Lung (tissue), 12 donors: ENCODE data around the gene RELN. TPM values are rescaled to one million over a fixed set of nuclear protein-coding genes. Genes with fewer than 3 reads are reported as not detected.

ENCODE experiments used
- ATAC-seq: fragments of 200-7000 bp; cut with Tn5 transposase; one replicate; pipeline ENCODE4 v1.9.1; 2020; ENCODE audit warnings: moderate number of reproducible peaks; ENCODE audit not compliant: insufficient read depth, low FRiP score
- DNase-seq, 3 donors: peaks; one replicate each; pipeline ENCODE4 v3.0.0-alpha.2; 2013 to 2017
- H3K27ac ChIP-seq, 2 donors: one replicate each; pipeline ENCODE4 v1.5.1; 2013; ENCODE audit warnings: mild to moderate bottlenecking in 2 of 2, moderate library complexity in 2 of 2, control low read depth in 1 of 2, inconsistent platforms in 1 of 2, low read depth in 1 of 2, low read length in 1 of 2
- H3K27me3 ChIP-seq, 3 donors: one replicate each; pipeline ENCODE4 v1.5.1; 2013; ENCODE audit warnings: low read length in 2 of 3; ENCODE audit not compliant: control insufficient read depth in 3 of 3, insufficient read depth in 3 of 3
- H3K36me3 ChIP-seq, 4 donors: one replicate each; pipeline ENCODE4 v1.5.1; 2013; ENCODE audit warnings: low read length in 4 of 4, mild to moderate bottlenecking in 1 of 4, moderate library complexity in 1 of 4; ENCODE audit not compliant: control insufficient read depth in 4 of 4, insufficient read depth in 4 of 4
- H3K4me1 ChIP-seq, 5 donors: one replicate each; pipeline ENCODE4 v1.5.1; 2013; ENCODE audit warnings: low read length in 5 of 5, mild to moderate bottlenecking in 2 of 5, moderate library complexity in 1 of 5; ENCODE audit not compliant: control insufficient read depth in 5 of 5, insufficient read depth in 5 of 5
- H3K4me3 ChIP-seq: one replicate; pipeline ENCODE4 v1.5.1; 2013; ENCODE audit warnings: mild to moderate bottlenecking, control low read depth, moderate library complexity
- H3K9ac ChIP-seq, 2 donors: one replicate each; pipeline ENCODE4 v1.5.1; 2013; ENCODE audit warnings: low read length in 2 of 2, control low read depth in 1 of 2; ENCODE audit not compliant: insufficient read depth in 1 of 2
- H3K9me3 ChIP-seq, 4 donors: one replicate each; pipeline ENCODE4 v1.5.1; 2013; ENCODE audit warnings: low read length in 3 of 4, mild to moderate bottlenecking in 1 of 4, moderate library complexity in 1 of 4; ENCODE audit not compliant: control insufficient read depth in 4 of 4, insufficient read depth in 3 of 4
- WGBS, 2 donors: extraction: QIAGEN DNeasy Blood & Tissue Kit; methylation state at CpG; one replicate each; pipeline ENCODE4 v1.1.7; 2013; 5-methylcytosine and 5-hydroxymethylcytosine counted together
- polyA plus RNA-seq, 2 donors: library from polyadenylated mRNA; stranded (reverse); fragments of 200-250 nt; gene quantifications; one replicate each; pipeline ENCODE4 v1.2.1, GENCODE V29; 2013
- total RNA-seq, 2 donors: library from RNA; depleted of rRNA in 1 of 2; stranded (reverse); fragments of >200 nt in 1 of 2; gene quantifications; one replicate each; pipeline ENCODE4 v1.2.1, GENCODE V29; 2014 to 2021
- TF ChIP-seq, protein P1 (sequence below): IDR thresholded peaks from 2 replicates; pipeline ENCODE4 v1.5.1; 2012; ENCODE audit warnings: mild to moderate bottlenecking; ENCODE audit errors: control extremely low read depth, extremely low read depth
- donor health status: control.
- donor health status: control.
- donor health status: Bipolar disorder and iron deficiency.
- donor health status: healthy.
- donor health status: DM: yes; HTN: yes; CAD: no.

The RELN gene
- total and polyA plus RNA-seq, 4 donors, result 0.24 to 7.7 (median 2.0) TPM

DNA sequence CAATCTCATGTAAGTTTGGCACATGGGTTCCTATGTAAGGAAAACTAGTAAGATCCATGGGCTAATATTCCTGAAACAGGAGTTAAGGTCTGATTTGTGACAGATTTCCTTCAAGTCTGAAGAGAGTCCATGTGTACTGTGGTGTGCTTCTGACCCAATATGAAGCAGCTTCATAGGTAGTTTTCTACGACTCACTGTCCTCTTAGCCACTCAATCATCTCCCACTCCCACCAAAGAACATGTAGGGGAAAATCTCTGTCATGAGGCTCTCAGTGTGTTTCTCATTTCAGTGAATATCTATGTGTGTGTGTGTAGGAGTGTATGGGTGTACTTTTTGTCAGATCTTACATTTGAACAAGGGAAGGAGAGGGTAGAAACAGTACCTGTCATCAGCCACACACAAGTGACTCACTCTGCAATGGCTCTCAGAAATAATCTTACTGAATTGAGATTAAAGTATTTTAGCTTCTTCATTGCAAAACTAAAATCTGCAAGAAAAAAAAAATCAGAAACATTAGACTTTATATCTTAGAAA lies 31.1 kb downstream of the RELN start:
- ATAC-seq (no peak), DNase-seq (no peak)
- Histone ChIP-seq H3K36me3 (no peaks in the 10 kb centered on the region), H3K4me3 (no peak overlapping the region), H3K27ac (no peak overlapping the region), H3K27me3 (peaks cover 0 to 7% (median 0%) of the 10 kb centered on the region in 3 donors), H3K9me3 (no peaks in the 10 kb centered on the region), H3K4me1 (no peaks in the 10 kb centered on the region), H3K9ac (no peak overlapping the region)
- TF ChIP-seq, protein P1, sequence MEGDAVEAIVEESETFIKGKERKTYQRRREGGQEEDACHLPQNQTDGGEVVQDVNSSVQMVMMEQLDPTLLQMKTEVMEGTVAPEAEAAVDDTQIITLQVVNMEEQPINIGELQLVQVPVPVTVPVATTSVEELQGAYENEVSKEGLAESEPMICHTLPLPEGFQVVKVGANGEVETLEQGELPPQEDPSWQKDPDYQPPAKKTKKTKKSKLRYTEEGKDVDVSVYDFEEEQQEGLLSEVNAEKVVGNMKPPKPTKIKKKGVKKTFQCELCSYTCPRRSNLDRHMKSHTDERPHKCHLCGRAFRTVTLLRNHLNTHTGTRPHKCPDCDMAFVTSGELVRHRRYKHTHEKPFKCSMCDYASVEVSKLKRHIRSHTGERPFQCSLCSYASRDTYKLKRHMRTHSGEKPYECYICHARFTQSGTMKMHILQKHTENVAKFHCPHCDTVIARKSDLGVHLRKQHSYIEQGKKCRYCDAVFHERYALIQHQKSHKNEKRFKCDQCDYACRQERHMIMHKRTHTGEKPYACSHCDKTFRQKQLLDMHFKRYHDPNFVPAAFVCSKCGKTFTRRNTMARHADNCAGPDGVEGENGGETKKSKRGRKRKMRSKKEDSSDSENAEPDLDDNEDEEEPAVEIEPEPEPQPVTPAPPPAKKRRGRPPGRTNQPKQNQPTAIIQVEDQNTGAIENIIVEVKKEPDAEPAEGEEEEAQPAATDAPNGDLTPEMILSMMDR, result no peak
- 74 to 94% methylated on average over 1 of the region's 1 CpG for WGBS, 2 donors

DNA sequence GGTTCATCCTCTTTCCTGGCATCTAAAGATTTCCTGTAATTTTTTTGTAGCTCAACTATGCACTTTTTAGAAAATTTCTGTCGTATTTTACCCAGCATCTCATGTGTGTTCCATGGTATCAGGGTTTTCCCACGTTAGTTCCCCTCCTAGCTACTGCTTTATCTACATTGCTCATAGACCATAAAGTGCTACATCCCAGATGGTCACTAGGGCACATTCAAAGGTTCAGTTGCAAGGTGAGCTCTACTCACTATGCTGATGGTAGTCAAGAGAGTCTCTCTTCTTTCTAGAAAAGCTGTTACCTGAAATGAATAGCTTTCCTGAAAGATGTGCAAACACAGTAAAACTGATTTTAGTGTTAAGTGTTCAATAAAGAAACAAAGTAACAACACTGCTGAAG lies 33.5 kb downstream of the RELN start:
- Histone ChIP-seq H3K9ac (no peak overlapping the region), H3K4me3 (no peak overlapping the region), H3K36me3 (no peaks in the 10 kb centered on the region), H3K27me3 (peaks cover 0 to 7% (median 0%) of the 10 kb centered on the region in 3 donors), H3K4me1 (no peaks in the 10 kb centered on the region), H3K9me3 (no peaks in the 10 kb centered on the region), H3K27ac (no peak overlapping the region)
- no peak for DNase-seq
- 68 to 76% methylated on average over 2 of the region's 2 CpGs for WGBS, 2 donors
- no peak for ATAC-seq
- TF ChIP-seq, protein P1, result no peak

DNA sequence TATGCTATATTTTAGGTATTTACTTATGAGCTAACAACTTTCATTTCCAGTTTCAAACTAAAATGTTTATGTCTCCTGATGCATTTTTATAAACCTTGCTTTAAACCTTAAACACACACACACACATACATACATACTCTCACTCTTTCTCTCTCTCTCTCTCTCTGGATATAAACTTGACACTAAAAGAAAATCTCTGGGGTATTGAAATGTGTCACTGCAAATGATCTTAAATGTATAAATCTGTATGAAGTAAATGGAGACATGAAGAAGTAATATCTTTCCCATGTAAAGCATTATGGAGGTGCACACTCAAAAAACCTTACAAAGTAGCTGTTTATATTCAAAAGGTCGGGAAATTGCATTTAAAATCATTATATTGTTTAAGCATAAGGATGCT lies 37.0 kb downstream of the RELN start:
- no peak for DNase-seq
- Histone ChIP-seq H3K4me1 (no peaks in the 10 kb centered on the region), H3K27ac (no peak overlapping the region), H3K4me3 (no peak overlapping the region), H3K27me3 (peaks cover 0 to 3% (median 0%) of the 10 kb centered on the region in 3 donors), H3K9ac (no peak overlapping the region), H3K36me3 (no peaks in the 10 kb centered on the region), H3K9me3 (no peaks in the 10 kb centered on the region)
- no peak for ATAC-seq
- WGBS, 2 donors, result 48 to 67% methylated on average over 1 of the region's 1 CpG
- TF ChIP-seq, protein P1, result no peak

DNA sequence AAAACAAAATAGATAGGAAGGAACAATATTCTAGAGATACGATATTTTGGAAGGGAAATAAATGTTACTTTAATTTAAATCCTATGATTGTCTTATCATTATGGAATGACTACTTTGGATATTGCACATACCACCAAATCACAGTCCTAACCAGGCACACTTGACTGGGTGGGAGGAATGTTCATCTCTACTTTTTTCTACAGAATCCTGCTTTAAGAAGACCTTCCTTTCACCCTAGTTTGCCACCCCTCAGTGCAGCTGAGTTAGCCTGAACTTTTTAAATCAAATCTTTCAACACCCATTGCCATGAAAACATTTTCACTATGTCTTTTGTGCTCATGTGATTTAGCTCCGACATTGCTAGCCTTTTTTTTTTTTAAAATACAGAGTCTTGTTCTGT lies 38.1 kb downstream of the RELN start:
- Histone ChIP-seq H3K4me1 (no peaks in the 10 kb centered on the region), H3K27ac (no peak overlapping the region), H3K36me3 (no peaks in the 10 kb centered on the region), H3K27me3 (peaks cover 0 to 2% (median 0%) of the 10 kb centered on the region in 3 donors), H3K9me3 (no peaks in the 10 kb centered on the region), H3K9ac (no peak overlapping the region), H3K4me3 (no peak overlapping the region)
- DNase-seq (no peak), ATAC-seq (no peak)
- TF ChIP-seq, protein P1, result no peak
- WGBS, 2 donors, result 69 to 87% methylated on average over 2 of the region's 2 CpGs
